Mesothelial cell of epicardium (in vitro differentiated cells): ENCODE results near the gene CRKL. TPM values are rescaled to one million over a fixed set of nuclear protein-coding genes. Genes with fewer than 3 reads are reported as not detected.
A peak's percentile ranks its signal among the peaks of the same experiment; 100 is the strongest.
"Not testable (repeated sequence)": the region's sequence is repeated elsewhere in the genome, so short reads cannot be mapped to it uniquely, and the experiment has no call there.

Experiments
- DNase-seq, 2 experiments: peaks; one replicate each; pipeline ENCODE4 v3.0.0; 2021; ENCODE audit warnings: low spot score in 2 of 2; ENCODE audit not compliant: unreplicated experiment in 2 of 2
- H3K27ac Mint-ChIP-seq: 2 replicates; pipeline ENCODE4 v1.8.0; 2021; ENCODE audit warnings: mixed read lengths
- H3K27me3 Mint-ChIP-seq: 2 replicates; pipeline ENCODE4 v1.8.0; 2021; ENCODE audit warnings: low read depth, mixed read lengths
- H3K36me3 Mint-ChIP-seq: 2 replicates; pipeline ENCODE4 v1.8.0; 2021; ENCODE audit warnings: mixed read lengths
- H3K4me1 Mint-ChIP-seq: 2 replicates; pipeline ENCODE4 v1.8.0; 2021; ENCODE audit warnings: mixed read lengths
- H3K4me3 Mint-ChIP-seq: 2 replicates; pipeline ENCODE4 v1.8.0; 2021; ENCODE audit warnings: mild to moderate bottlenecking, moderate library complexity, mixed read lengths
- H3K9me3 Mint-ChIP-seq: 2 replicates; pipeline ENCODE4 v1.8.0; 2021; ENCODE audit warnings: mixed read lengths
- CTCF ChIP-seq: fragments of 200-600 bp; sonication (generic); IDR thresholded peaks from one replicate; pipeline ENCODE4 v1.5.0; 2021; ENCODE audit warnings: antibody characterized with exemption; ENCODE audit not compliant: unreplicated experiment
- total RNA-seq: library from RNA; stranded (reverse); gene quantifications from 3 replicates; pipeline ENCODE4 v1.2.1, GENCODE V29; 2021

The CRKL gene
- total RNA-seq, 1 donor from 2014 or later = 75.1 TPM

- Mint-ChIP-seq H3K36me3 (peaks cover 20% of the 10 kb centered on the region), H3K4me3 (no peak overlapping the region), H3K4me1 (peaks cover 8% of the 10 kb centered on the region), H3K27ac (no peak overlapping the region), H3K27me3 (no peaks in the 10 kb centered on the region), H3K9me3 (peaks cover 5% of the 10 kb centered on the region)
- TF ChIP-seq CTCF = no peak
- no peak for DNase-seq
Observed at GRCh38 chr22:20931126-20931654, 14.0 kb downstream of the CRKL start.

GRCh38 chr22:20933910-20934309 is 16.7 kb downstream of the CRKL start:
- no peak for TF ChIP-seq CTCF
- Mint-ChIP-seq H3K4me1 (peaks cover 14% of the 10 kb centered on the region), H3K9me3 (peaks cover 5% of the 10 kb centered on the region), H3K4me3 (no peak overlapping the region), H3K36me3 (peaks cover 23% of the 10 kb centered on the region), H3K27ac (peak overlapping the region; percentile 5), H3K27me3 (no peaks in the 10 kb centered on the region)
- DNase-seq = no peak

- H3K27me3 Mint-ChIP-seq, H3K4me3 Mint-ChIP-seq, DNase-seq, H3K27ac Mint-ChIP-seq, H3K9me3 Mint-ChIP-seq: not testable (repeated sequence)
- Mint-ChIP-seq H3K36me3 (peaks cover 18% of the 10 kb centered on the region), H3K4me1 (peaks cover 12% of the 10 kb centered on the region)
Observed at GRCh38 chr22:20935049-20935448, 17.8 kb downstream of the CRKL start.

GRCh38 chr22:20935780-20936539 is 18.8 kb downstream of the CRKL start:
- H3K9me3 Mint-ChIP-seq, H3K4me3 Mint-ChIP-seq, H3K27me3 Mint-ChIP-seq, DNase-seq: not testable (repeated sequence)
- Mint-ChIP-seq H3K4me1 (peaks cover 16% of the 10 kb centered on the region), H3K27ac (peak overlapping the region; percentile 43), H3K36me3 (peaks cover 18% of the 10 kb centered on the region)

- no peak for DNase-seq
- Mint-ChIP-seq H3K27me3 (no peaks in the 10 kb centered on the region), H3K27ac (peak overlapping the region; percentile 57), H3K36me3 (peaks cover 18% of the 10 kb centered on the region), H3K4me3 (no peak overlapping the region), H3K9me3 (no peaks in the 10 kb centered on the region), H3K4me1 (peaks cover 16% of the 10 kb centered on the region)
- TF ChIP-seq CTCF = no peak
Observed at GRCh38 chr22:20937031-20937793, 20.0 kb downstream of the CRKL start.

- no peaks in the 10 kb centered on the region for H3K27me3 Mint-ChIP-seq
- H3K36me3 Mint-ChIP-seq = peaks cover 18% of the 10 kb centered on the region
- no peak for TF ChIP-seq CTCF
- no peak for DNase-seq
- H3K27ac Mint-ChIP-seq = peak overlapping the region; percentile 59
- peaks cover 16% of the 10 kb centered on the region for H3K4me1 Mint-ChIP-seq
- no peak overlapping the region for H3K4me3 Mint-ChIP-seq
- H3K9me3 Mint-ChIP-seq = no peaks in the 10 kb centered on the region
Observed at GRCh38 chr22:20937794-20938671, 20.8 kb downstream of the CRKL start.

GRCh38 chr22:20939457-20940185 is 22.4 kb downstream of the CRKL start:
- not testable (repeated sequence) for H3K9me3 Mint-ChIP-seq, H3K27me3 Mint-ChIP-seq, DNase-seq, H3K4me3 Mint-ChIP-seq
- Mint-ChIP-seq H3K4me1 (peaks cover 16% of the 10 kb centered on the region), H3K36me3 (peaks cover 15% of the 10 kb centered on the region), H3K27ac (peak overlapping the region; percentile 30)
